Kidney (tissue), 14 donors: ENCODE measurements around the gene CCDC198. TPM values are rescaled to one million over a fixed set of nuclear protein-coding genes. Genes with fewer than 3 reads are reported as not detected.
A peak's percentile ranks its signal among the peaks of the same experiment; 100 is the strongest.

ENCODE experiments used
- DNase-seq, 5 donors: peaks; one replicate each; pipeline ENCODE4 v3.0.0-alpha.2; 2013 to 2020
- FAIRE-seq: peaks from 2 replicates; lab custom pipeline; 2012; peaks lifted over from hg19 to GRCh38; lab: Jason Lieb, UNC
- H3K27ac ChIP-seq, 2 donors: one replicate each; pipeline ENCODE4 v1.7.0; 2013; ENCODE audit warnings: low read depth in 2 of 2, low read length in 2 of 2, inconsistent platforms in 1 of 2
- H3K27me3 ChIP-seq: one replicate; pipeline ENCODE4 v1.7.1; 2013; ENCODE audit warnings: low read length, inconsistent platforms; ENCODE audit not compliant: control insufficient read depth, insufficient read depth
- H3K36me3 ChIP-seq, 3 donors: one replicate each; pipeline versions ENCODE4 v1.7.0 to v1.7.1; 2013; ENCODE audit warnings: low read length in 3 of 3, control low read depth in 1 of 3, inconsistent platforms in 1 of 3; ENCODE audit not compliant: insufficient read depth in 3 of 3, control insufficient read depth in 2 of 3
- H3K4me1 ChIP-seq, 3 donors: one replicate each; pipeline versions ENCODE4 v1.7.0 to v1.7.1; 2013; ENCODE audit warnings: low read length in 3 of 3, inconsistent platforms in 1 of 3, low read depth in 1 of 3; ENCODE audit not compliant: control insufficient read depth in 2 of 3, insufficient read depth in 2 of 3
- H3K4me3 ChIP-seq, 3 donors: one replicate each; pipeline versions ENCODE4 v1.7.0 to v1.8.1; 2013; ENCODE audit warnings: low read length in 3 of 3, control low read depth in 1 of 3, inconsistent platforms in 1 of 3
- H3K9ac ChIP-seq, 3 donors: one replicate each; pipeline versions ENCODE4 v1.7.0 to v1.7.1; 2013; ENCODE audit warnings: low read length in 3 of 3, control low read depth in 1 of 3, inconsistent platforms in 1 of 3
- H3K9me3 ChIP-seq, 3 donors: one replicate each; pipeline versions ENCODE4 v1.7.0 to v1.7.1; 2013; ENCODE audit warnings: low read length in 3 of 3, control low read depth in 1 of 3, inconsistent platforms in 1 of 3; ENCODE audit not compliant: control insufficient read depth in 2 of 3, insufficient read depth in 1 of 3
- intact Hi-C: fragments of 100-400 bp; cut with DNase I; formaldehyde crosslinking; loops from one replicate; pipeline ENCODE4 v1.11.1; 2022
- polyA plus RNA-seq: library from polyadenylated mRNA; stranded (reverse); fragments of 350-450 nt; fragmentation: Illumina TruSeq; extraction: RNeasy Lipid Tissue Mini Kit (QIAGEN cat#74804); gene quantifications from one replicate; pipeline ENCODE4 v1.2.3, GENCODE V29; 2014; ENCODE audit warnings: low read depth, low replicate concordance; ENCODE audit not compliant: insufficient read depth
- total RNA-seq: library from RNA; stranded (reverse); fragmentation: NEBNext Ultra II Directional; extraction: Animal tissue kit (Norgen Biotek cat#: 25700); gene quantifications from one replicate; pipeline ENCODE4 v1.2.1, GENCODE V29; 2021
- TF ChIP-seq, protein P1 (sequence below): IDR thresholded peaks from 3 replicates; pipeline ENCODE4 v1.5.1; 2012; ENCODE audit warnings: mild to moderate bottlenecking, moderate library complexity, borderline replicate concordance; ENCODE audit not compliant: insufficient read depth; ENCODE audit errors: extremely low read depth
- donor health status: control.
- donor health status: control.
- donor health status: control.
- donor health status: control.
- donor health status: control.
- donor health status: DM: yes; HTN: yes; CAD: no.
- donor health status: Normal renal cell carcinoma (clear cell type).

CCDC198 gene
- total and polyA plus RNA-seq, 2 donors from 2014 or later: 114 to 166 TPM

DNA sequence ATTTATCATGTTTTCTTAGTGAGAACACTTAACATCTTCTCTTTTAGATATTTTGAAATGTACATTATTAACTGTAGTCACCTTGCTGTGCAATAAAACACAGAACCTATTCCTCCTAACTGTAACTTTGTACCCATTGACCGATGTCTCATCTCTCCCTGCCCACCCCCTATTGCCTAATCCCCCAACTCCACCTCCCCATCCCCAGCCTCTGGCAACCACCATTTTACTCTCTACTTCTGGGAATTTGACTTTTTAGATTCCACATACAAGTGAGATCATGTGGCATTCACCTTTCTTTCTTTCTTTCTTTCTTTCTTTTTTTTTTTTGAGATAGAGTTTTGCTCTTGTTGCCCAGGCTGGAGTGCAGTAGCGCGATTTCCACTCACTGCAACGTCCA lies 4.4 kb upstream of the CCDC198 start:
- FAIRE-seq: no peak
- H3K4me1 ChIP-seq: peaks cover 3 to 14% (median 3%) of the 10 kb centered on the region in 3 donors

DNA sequence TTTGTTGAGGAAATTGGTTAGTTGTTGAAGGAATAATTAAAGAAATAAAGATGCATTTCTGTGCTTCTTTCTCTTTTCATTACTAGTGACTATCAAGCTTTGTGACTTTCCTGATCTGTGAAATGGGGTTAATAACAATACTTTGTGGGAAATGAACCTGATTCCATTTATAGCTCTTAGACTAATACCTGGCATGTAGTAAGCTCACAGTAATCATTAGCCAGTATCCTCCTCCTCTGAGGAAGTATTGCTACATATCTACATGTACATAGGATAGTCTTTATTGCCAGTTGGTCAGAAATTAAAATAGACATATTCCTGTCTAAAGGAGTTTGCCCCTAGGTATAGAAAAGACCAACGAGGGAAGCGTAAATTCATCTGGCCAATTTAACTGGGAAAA lies 1.8 kb upstream of the CCDC198 start:
- no peak overlapping the region for H3K27ac ChIP-seq
- intact Hi-C loops: no loop called here
- TF ChIP-seq, protein P1, sequence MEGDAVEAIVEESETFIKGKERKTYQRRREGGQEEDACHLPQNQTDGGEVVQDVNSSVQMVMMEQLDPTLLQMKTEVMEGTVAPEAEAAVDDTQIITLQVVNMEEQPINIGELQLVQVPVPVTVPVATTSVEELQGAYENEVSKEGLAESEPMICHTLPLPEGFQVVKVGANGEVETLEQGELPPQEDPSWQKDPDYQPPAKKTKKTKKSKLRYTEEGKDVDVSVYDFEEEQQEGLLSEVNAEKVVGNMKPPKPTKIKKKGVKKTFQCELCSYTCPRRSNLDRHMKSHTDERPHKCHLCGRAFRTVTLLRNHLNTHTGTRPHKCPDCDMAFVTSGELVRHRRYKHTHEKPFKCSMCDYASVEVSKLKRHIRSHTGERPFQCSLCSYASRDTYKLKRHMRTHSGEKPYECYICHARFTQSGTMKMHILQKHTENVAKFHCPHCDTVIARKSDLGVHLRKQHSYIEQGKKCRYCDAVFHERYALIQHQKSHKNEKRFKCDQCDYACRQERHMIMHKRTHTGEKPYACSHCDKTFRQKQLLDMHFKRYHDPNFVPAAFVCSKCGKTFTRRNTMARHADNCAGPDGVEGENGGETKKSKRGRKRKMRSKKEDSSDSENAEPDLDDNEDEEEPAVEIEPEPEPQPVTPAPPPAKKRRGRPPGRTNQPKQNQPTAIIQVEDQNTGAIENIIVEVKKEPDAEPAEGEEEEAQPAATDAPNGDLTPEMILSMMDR: no peak
- FAIRE-seq (no peak), DNase-seq (no peak)
- H3K9ac ChIP-seq: no peak overlapping the region
- H3K9me3 ChIP-seq: no peaks in the 10 kb centered on the region
- H3K4me3 ChIP-seq: no peak overlapping the region
- no peaks in the 10 kb centered on the region for H3K36me3 ChIP-seq
- H3K27me3 ChIP-seq: no peaks in the 10 kb centered on the region
- peaks cover 0 to 14% (median 3%) of the 10 kb centered on the region in 3 donors for H3K4me1 ChIP-seq

More for the DNA sequence above, 4.4 kb upstream of the CCDC198 start:
- Histone ChIP-seq H3K9me3 (no peaks in the 10 kb centered on the region), H3K27ac (no peak overlapping the region), H3K9ac (no peak overlapping the region), H3K36me3 (no peaks in the 10 kb centered on the region), H3K27me3 (no peaks in the 10 kb centered on the region), H3K4me3 (no peak overlapping the region)
- TF ChIP-seq, protein P1: no peak
- intact Hi-C loops: no loop called here
- no peak for DNase-seq

DNA sequence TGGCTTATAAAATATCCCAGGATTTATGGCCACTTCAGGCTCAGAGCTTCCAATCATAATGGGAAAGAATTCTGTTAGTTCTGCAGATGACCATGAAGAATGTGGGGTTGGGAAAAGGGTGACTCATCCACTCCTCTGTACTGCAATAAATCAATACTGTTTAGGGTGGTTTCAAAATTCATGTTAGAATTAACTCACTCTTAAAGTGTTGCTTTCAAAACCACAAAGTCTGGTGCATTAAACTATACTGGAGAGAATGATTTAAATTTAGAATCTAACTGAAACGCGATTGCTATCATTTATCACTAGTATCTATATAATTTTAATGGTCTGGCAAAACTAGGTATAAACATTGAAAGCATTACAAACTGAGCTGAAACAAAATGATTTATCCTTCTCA lies 798 bp downstream of the CCDC198 start:
- H3K4me3 ChIP-seq: peak overlapping the region; percentile 71 to 74 (median 74)
- no peak for FAIRE-seq

More for the DNA sequence above, 798 bp downstream of the CCDC198 start:
- H3K27me3 ChIP-seq: no peaks in the 10 kb centered on the region
- peak overlapping the region in 2 of 3 donors; percentile 41 for H3K9ac ChIP-seq
- H3K9me3 ChIP-seq: no peaks in the 10 kb centered on the region
- DNase-seq: peak in 3 of 5 donors; percentile 18 to 69 (median 68)
- H3K27ac ChIP-seq: peak overlapping the region; percentile 66 to 67
- peaks cover 2 to 14% (median 3%) of the 10 kb centered on the region in 3 donors for H3K4me1 ChIP-seq
- intact Hi-C loops: no loop called here
- no peaks in the 10 kb centered on the region for H3K36me3 ChIP-seq
- TF ChIP-seq, protein P1: no peak
